ENCODE data around the gene UIMC1. TPM values are rescaled to one million over a fixed set of nuclear protein-coding genes. Genes with fewer than 3 reads are reported as not detected.

UIMC1 gene
- total and polyA plus RNA-seq, 2 of the 13 experiments (the other 11 are each of a cell fraction or from before 2014, with no cell fraction given), result 18.9 to 32.7 TPM

- H3K36me3 ChIP-seq (replicated peaks in 1 of 2; ENCODE audit: control insufficient read depth in 1 of 2, insufficient read depth in 2 of 2, low read length in 2 of 2), result peaks cover 8 to 62% of the 10 kb centered on the region in 2 experiments
- POLR2A ChIA-PET, result interaction anchor here (0.6 kb wide), 1 partner anchor 21 kb away, joined by 4 read pairs; no protein-coding TSS in a partner anchor
- peaks cover 11% of the 10 kb centered on the region for H3K4me1 ChIP-seq (ENCODE audit: insufficient read depth, low read length)
- H3K79me2 ChIP-seq (ENCODE audit: insufficient read depth, low read length), result no peaks in the 10 kb centered on the region
- BruUV-seq (replicated peaks), result no TSS peak
- H3K4me3 ChIP-seq (replicated peaks in 1 of 3; ENCODE audit: insufficient read depth in 1 of 3, low read depth in 2 of 3, low read length in 3 of 3), result no peak overlapping the region
- no peak overlapping the region for H3K9ac ChIP-seq (ENCODE audit: insufficient read depth, low read depth, low read length)
- no peaks in the 10 kb centered on the region for H3K9me3 ChIP-seq (ENCODE audit: low read length)
- no peak for TF ChIP-seq GLMP (CRISPR knock-in tag; IDR thresholded peaks at IDR 0.05; ENCODE audit: borderline replicate concordance)
- TF ChIP-seq TBX2 (CRISPR knock-in tag; IDR thresholded peaks at IDR 0.05; ENCODE audit: borderline replicate concordance), result no peak
- TF ChIP-seq TRAFD1 (CRISPR knock-in tag; IDR thresholded peaks at IDR 0.05; ENCODE audit: borderline replicate concordance), result no peak
- no peak for TF ChIP-seq PCBP2 (optimal IDR thresholded peaks at IDR 0.05; ENCODE audit: low read depth, low read length, poor library complexity, severe bottlenecking)
- no peak for TF ChIP-seq FOXA1 (IDR thresholded peaks at IDR 0.05)
- no peak for TF ChIP-seq FOXA1 (CRISPR knock-in tag; IDR thresholded peaks at IDR 0.05)
- TF ChIP-seq ZBTB2 (CRISPR knock-in tag; IDR thresholded peaks at IDR 0.05; ENCODE audit: low read depth), result no peak
- TF ChIP-seq ZSCAN22 (CRISPR knock-in tag; IDR thresholded peaks at IDR 0.05), result no peak
- no peak for TF ChIP-seq ZXDC (CRISPR knock-in tag; IDR thresholded peaks at IDR 0.05)
- no peak for TF ChIP-seq TCF12 (IDR thresholded peaks at IDR 0.05)
- no peak for TF ChIP-seq TCF12 (CRISPR knock-in tag; IDR thresholded peaks at IDR 0.05)
- no peak for TF ChIP-seq KDM6A (CRISPR knock-in tag; IDR thresholded peaks at IDR 0.05; ENCODE audit: low read depth)
- no peak for TF ChIP-seq IKZF1 (IDR thresholded peaks at IDR 0.05)
- no peak overlapping the region for H3K4me2 ChIP-seq (ENCODE audit: low read depth, low read length)
- WGBS (ENCODE audit: low lambda C conversion rate), result 91% methylated on average over 1 of the region's 1 CpG
- no peaks in the 10 kb centered on the region for H3K27me3 ChIP-seq (ENCODE audit: control insufficient read depth in 1 of 2, insufficient read depth in 2 of 2, low read length in 2 of 2)
- H4K20me1 ChIP-seq (ENCODE audit: insufficient read depth, low read length), result no peaks in the 10 kb centered on the region
- DNase-seq (ENCODE audit: low spot score) (no peak), ATAC-seq (no peak), FAIRE-seq (no peak)
- no peak overlapping the region for H3K27ac ChIP-seq (ENCODE audit: extremely low read length, insufficient read depth, low read length)
- CTCF ChIA-PET (ENCODE audit: low intra/inter-chr PET ratio, low total read pairs), result no interaction called here
- in situ Hi-C loops (cut with HindIII; ENCODE audit: extremely low pct_ligation_motif_present, low pct_unique_long_range_greater_than_20kb) (no loop called here), intact Hi-C loops (cut with micrococcal nuclease; ENCODE audit: unreplicated experiment) (no loop called here)
- H2AFZ ChIP-seq (ENCODE audit: low read length), result no peak overlapping the region
Measured at GRCh38 chr5:176948458-176948857, 58.1 kb downstream of the UIMC1 start.
